HEK293T (cell line): ENCODE data around the gene FXYD6.

Source experiments
- ARNT ChIP-seq: fragments of 450-650 bp; IDR thresholded peaks from 2 replicates; pipeline ENCODE4 v1.6.1; 2017; ENCODE audit warnings: mild to moderate bottlenecking
- BHLHE40 ChIP-seq: fragments of 450-650 bp; IDR thresholded peaks from 2 replicates; pipeline ENCODE4 v1.6.1; 2016; ENCODE audit warnings: mild to moderate bottlenecking, moderate library complexity, borderline replicate concordance
- ELF4 ChIP-seq: fragments of 450-650 bp; IDR thresholded peaks from 2 replicates; pipeline ENCODE4 v1.6.1; 2017; ENCODE audit warnings: antibody characterized with exemption
- FOXA1 ChIP-seq: fragments of 450-650 bp; IDR thresholded peaks from 2 replicates; pipeline ENCODE4 v1.6.1; 2016; ENCODE audit warnings: mild to moderate bottlenecking
- NFRKB ChIP-seq: fragments of 450-650 bp; IDR thresholded peaks from 2 replicates; pipeline ENCODE4 v1.6.1; 2016; ENCODE audit warnings: mild to moderate bottlenecking, moderate library complexity

DNA sequence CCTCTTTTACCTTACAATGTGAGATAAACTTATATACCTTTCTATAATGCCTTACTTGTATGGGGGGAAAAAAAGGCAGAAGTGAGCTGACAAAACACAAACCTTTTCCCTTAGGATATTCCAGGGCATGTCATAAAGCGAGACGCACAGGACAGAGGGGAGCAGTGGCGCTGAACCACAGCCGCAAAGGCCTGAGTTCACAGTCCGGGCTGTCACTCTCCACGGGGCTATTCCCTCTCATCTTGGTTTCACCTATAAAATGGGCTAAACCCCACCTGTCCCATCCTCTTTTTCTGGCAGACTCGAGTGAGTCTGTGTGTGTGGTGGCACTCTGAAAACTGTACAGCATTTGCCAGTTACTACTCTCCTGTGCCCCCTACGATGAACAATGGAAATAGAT lies 37.6 kb downstream of the FXYD6 start:
- TF ChIP-seq FOXA1 = no peak
- TF ChIP-seq ELF4 = no peak
- no peak for TF ChIP-seq ARNT
- no peak for TF ChIP-seq NFRKB
- no peak for TF ChIP-seq BHLHE40
